Stimulated activated CD8-positive, alpha-beta memory T cell treated with anti-CD3 and anti-CD28 coated beads, Interleukin-2, amount 100 ng/mL, for 1 hour (primary cell): ENCODE data around the gene SEPTIN5.
"Not testable (repeated sequence)": the region's sequence is repeated elsewhere in the genome, so short reads cannot be mapped to it uniquely, and the experiment has no call there.

ENCODE experiments used
- DNase-seq, 2 donors: peaks; one replicate each; pipeline ENCODE4 v3.0.0-alpha.2; 2020; ENCODE audit warnings: low read depth in 2 of 2

Gene SEPTIN5

GRCh38 chr22:19714312-19715187, at the start of gene SEPTIN5:
SEPTIN5 (plus strand) TSS chr22:19714503; CDS start chr22:19714589, 86 bp downstream.
- DNase-seq = no peak

GRCh38 chr22:19664951-19665783, 49.1 kb upstream of the SEPTIN5 start:
- no peak for DNase-seq

DNA sequence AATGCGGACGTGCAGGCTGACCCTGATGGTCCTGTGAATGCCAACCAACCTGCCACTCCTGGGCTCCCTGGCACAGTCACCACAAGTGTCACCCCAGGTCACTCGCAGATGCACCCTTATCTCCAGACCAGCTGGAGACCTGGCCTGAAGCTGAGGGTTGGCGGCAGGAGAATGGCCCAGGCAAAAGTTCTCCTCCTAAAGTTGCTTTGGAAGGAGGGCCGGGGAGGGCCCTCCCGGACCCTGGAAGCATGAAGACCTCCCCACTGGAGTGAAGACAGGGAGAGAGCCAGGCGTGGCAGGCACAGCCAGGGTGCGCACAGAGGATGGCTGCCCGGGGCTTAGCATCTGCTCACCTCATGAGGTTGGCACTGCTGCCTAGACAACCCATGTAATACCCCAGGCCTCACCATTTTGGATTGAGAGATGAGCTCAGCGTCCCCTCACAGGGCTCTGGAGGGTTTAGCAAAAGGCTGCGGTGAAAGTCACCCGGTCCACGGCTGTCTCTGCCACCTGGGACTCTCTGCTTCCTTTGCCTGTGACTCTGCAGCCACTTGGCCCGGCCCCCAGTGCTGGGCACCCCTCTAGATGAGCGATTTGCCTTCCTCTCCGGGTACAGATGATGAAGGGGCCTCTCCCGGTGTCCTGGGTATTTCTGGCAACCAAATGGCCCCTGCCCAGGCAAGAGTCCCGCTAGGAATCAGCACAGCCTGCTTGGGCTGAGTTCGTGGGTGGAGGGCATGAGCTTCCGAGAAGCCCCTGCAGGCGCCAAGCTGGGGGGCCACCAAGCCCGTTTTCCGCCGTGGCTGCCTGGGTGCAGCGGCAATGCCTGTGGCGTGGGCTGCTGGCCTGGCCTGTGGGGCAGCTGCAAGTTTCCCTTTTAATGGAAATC, 48.3 kb upstream of the SEPTIN5 start:
- DNase-seq = no peak

DNA sequence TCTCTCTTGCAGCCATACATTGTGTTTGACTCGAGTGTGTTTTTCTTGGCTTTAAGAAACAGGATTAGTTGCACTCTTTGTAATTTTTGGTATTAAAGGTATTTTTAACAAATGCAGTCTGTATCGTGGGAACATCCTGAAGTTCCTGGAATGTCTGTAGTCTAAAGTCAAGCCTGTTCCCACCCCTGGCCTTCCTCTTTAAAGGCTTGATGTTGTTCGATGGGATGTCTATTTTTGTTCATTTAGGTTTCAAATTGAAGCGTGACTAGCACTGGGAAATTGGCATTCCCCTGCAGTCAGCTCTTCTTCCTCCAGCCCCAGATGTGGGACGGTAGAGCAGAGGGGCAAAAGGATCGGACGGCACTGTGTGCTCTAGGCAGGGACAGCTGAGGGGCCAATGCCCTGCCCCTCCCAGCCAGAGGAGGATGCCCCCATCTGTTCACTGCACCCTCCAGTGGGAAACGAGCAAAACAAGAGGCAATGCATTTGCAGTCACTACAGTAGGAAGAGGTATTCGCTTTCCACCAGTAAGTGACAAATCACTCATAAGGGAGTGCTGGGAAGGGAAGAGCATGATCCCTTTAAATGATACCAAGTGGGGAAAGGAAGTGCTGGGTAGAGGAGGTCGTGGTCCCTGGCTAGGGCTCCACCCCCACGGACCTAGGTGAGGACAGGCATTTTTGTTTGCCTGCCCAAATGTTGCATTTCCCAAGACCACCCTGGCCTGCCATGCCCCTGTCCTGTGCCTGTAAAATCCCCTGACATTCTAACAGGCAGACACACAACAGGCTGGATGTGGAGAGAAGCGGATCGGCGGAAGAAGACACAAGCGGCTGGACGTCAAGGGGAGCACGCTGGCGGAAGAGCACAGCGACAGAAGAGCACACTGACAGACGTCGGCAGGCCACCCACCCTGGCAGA, 47.4 kb upstream of the SEPTIN5 start:
- no peak for DNase-seq

- no peak for DNase-seq
Measured at GRCh38 chr22:19667872-19668740, 46.2 kb upstream of the SEPTIN5 start.

DNA sequence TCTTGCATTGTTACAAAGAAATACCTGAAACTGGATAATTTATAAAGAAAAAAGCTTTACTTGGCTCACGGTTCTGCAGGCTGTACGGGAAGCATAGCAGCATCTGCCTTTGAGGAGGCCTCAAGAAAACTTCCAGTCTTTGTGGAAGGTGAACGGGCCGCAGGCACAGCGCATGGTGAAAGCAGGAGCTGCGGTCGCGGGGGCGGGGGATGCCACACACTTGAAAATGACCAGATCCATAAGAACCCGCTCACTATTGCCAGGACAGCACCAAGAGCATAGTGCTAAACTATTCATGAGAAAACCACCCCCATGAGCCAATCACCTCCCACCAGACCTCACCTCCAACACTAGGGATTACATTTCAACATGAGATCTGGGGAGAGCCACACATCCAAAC, 45.6 kb upstream of the SEPTIN5 start:
- no peak for DNase-seq

GRCh38 chr22:19669570-19669969, 44.7 kb upstream of the SEPTIN5 start:
- DNase-seq = no peak

DNA sequence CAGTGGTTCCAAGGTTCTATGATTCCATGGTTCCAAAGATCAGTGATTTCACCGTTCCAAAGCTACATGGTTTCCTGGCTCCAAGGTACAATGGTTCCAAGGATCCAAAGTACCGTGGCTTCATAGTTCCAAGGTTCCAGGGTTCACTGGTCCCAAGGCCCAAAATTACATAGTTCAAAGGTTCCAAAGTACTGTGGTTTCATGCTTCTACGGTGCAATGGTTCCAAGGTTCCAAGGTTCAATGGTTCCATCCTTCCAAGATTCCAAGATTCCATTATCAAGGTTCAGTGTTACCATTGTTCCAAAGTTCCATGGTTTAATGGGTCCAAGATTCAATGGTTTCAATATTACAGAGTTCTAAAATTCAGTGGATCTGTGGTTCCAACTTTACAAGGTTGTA, 43.0 kb upstream of the SEPTIN5 start:
- DNase-seq = no peak

DNA sequence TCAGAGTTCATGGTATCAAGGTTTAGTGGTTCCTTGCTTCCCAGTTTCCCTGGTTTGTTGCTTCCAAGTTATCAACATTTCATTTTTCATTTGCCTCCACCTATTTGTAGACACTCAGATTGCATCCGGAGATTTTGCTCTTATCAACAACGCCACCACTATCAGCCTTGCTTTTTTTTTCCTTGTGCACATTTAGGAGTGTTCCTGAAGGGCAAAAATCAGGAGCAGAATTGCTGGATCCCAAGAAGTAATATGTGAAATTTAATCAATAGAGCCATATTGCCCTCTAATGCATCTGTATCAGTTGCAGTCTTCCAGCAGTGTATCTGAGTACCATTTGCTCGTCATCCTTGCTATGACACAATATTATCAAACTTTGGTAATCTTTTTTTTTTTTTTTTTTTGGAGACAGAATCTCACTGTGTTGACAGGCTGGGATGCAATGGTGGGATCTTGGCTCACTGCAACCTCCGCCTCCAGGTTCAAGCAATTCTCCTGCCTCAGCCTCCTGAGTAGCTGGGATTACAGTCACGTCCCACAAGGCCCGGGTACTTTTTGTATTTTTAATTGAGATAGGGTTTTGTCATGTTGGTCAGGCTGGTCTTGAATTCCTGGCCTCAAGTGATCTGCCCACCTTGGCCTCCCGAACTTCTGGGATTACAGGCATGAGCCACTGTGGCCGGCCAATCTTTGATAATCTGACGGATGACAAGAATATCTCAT, 42.1 kb upstream of the SEPTIN5 start:
- no peak for DNase-seq

GRCh38 chr22:19673660-19674059, 40.6 kb upstream of the SEPTIN5 start:
- no peak for DNase-seq

DNA sequence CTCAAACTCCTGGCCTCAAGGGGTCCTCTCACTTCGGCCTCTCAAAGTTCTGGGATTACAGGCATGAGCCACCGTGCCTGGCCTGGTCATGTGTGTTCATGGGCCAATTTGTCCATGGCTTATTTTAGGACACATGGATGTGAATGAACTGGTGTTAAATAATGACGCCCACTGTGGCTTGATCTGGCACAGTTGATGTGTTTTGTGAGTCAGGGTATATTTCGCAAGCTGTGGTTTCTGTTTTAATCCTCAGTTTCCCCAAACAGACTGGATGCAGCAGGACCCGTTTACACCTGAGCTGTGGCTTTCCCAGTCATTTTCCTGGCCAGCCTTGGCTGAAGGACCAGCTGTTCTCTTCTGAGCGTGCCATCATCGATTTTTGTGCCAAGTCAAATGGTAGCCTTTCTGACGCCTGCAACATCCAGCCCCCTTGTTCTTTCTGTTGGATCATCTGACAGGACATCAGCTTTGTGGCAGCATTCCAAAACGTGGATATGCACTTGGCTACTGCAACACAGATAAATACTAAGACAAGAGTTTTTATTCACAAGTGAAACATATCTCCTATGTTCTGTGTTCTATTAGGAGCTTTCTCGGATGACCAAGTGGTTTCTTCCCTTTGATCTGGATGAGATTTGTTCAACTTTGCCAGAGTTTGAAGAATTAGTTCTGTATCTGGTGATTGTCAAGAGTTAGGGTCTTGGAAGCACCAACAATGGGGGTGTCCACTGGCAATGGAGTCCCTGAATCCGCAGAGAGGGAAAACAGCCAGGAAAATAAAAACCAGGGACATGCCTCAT, 40.0 kb upstream of the SEPTIN5 start:
- no peak for DNase-seq

DNA sequence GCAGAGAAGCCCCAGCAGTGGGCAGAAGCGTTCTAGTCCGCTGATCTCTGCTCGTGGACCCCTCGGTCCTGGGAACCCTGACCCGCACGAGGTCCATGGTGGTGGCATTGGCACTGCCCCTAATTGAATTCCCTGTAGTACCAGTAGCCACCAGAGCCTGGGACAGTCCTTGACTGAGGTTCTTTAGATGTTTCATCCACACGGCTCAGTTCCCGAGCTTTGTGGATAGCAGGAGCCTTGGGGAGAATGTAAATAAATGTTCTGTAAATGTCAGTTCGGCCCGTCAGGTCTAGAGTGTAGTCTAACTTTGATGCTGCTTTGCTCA, 39.4 kb upstream of the SEPTIN5 start:
- no peak for DNase-seq

GRCh38 chr22:19675428-19675827, 38.9 kb upstream of the SEPTIN5 start:
- DNase-seq = no peak

- not testable (repeated sequence) for DNase-seq
Measured at GRCh38 chr22:19676437-19676836, 37.9 kb upstream of the SEPTIN5 start.

DNA sequence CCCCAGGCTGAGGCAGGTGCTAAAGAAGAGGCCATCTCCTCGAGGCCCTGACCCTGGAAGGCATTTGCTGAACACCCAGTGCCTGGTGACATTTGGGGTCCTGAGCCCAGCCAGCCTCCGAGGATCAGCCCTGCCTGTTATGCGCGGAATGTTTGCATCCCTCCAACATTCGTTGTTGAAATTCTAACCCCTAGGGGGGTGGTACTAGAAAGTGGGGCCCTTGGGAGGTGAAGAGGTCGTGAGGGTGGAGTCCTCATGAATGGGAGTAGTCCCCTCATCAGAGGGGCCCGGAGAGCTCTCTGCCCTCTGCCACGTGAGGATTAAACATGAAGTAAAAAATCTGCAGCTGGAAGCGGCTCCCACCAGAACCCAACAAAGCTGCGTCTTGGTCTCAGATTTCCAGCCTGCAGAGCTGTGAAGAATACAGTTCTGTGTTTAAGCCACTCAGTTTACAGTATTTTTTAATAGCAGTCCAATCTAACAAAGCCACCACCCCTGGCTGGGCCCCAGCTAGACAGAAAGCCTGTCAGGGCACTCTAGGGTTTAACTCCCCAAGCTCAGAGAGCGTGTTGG, 35.3 kb upstream of the SEPTIN5 start:
- no peak for DNase-seq

- peak; percentile 9 to 24 for DNase-seq
Measured at GRCh38 chr22:19679522-19680101, 34.7 kb upstream of the SEPTIN5 start.

DNA sequence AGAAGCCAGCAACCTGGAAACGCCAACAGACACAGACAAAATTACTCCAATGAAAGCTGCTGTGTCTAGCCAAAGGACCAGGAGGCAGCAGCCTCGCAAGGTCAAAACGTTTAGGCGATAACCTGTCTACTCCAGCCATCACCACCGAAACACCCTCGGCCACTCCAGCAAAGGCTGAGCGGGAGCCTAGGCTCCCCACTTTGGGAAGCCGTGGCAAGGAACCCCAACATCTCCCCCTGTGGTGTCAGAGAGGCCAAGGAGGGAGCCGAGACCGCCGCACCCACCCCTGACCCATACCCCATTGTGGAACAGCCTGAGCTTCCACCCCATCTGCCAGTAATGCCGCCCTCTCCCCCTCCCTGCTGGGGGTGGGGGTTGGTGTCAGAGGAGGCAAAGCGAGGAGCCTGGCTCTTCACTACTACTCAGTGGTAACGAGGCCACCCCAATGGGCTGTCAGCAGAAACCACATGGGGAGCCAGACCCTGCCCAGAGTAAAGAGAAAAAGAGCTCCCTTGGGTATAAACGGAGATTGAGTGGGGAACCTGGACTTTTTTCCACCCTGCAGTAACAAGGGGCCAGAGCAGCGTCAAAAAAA, 33.9 kb upstream of the SEPTIN5 start:
- DNase-seq = no peak
